ENCODE data around the gene MERTK.

The MERTK gene

DNA sequence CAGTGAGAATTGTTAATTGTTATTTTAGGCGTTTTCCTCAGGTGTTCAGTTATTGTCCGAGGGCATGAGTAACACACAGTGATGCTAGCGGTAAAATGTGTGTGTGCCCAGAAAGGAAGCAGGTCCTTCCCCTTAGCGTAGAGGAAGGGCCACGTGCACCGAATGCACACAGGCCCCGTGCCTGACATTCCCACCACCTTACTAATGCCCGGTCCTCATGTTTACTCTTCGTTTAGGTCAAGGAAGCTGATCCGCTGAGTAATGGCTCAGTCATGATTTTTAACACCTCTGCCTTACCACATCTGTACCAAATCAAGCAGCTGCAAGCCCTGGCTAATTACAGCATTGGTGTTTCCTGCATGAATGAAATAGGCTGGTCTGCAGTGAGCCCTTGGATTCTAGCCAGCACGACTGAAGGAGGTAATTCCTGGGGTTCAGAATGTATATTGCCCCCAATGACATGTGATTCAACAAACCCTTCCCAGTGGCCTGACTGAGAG lies 76.7 kb downstream of the MERTK start:
- Histone ChIP-seq H3K4me2 (no peak overlapping the region), H3K27me3 (no peaks in the 10 kb centered on the region), H3K9ac (no peak overlapping the region), H3K27ac (no peak overlapping the region), H3K9me3 (peaks cover 12% of the 10 kb centered on the region), H3K4me3 (no peak overlapping the region), H4K20me1 (no peaks in the 10 kb centered on the region), H3K36me3 (no peaks in the 10 kb centered on the region), H3K4me1 (peaks cover 15% of the 10 kb centered on the region)
- no peak for TF ChIP-seq Cebpa-rat (IDR thresholded peaks at IDR 0.05)

DNA sequence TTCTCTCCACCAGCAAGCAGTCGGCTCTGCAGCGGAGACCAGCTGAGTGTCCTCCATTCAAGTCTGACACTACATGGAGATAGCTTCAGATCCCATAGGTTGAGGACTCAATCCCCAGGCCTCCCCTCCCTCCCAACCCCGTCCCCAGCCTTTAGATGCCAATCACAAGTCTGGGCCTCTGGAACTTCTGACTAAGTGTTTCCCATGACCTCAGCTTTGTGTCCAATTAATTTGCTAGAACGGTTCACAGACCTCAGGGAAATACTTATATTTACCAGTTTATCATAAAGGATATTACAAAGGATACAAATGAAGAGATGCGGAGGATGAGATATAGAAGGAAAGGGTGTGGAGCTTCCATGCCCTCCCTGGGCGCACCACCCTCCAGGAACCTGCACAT lies 77.4 kb downstream of the MERTK start:
- Histone ChIP-seq H3K9me3 (peaks cover 12% of the 10 kb centered on the region), H3K27me3 (no peaks in the 10 kb centered on the region), H3K4me3 (no peak overlapping the region), H3K4me1 (peaks cover 15% of the 10 kb centered on the region), H3K27ac (no peak overlapping the region), H4K20me1 (no peaks in the 10 kb centered on the region), H3K9ac (no peak overlapping the region), H3K36me3 (no peaks in the 10 kb centered on the region), H3K4me2 (no peak overlapping the region)
- TF ChIP-seq Cebpa-rat (IDR thresholded peaks at IDR 0.05): no peak

DNA sequence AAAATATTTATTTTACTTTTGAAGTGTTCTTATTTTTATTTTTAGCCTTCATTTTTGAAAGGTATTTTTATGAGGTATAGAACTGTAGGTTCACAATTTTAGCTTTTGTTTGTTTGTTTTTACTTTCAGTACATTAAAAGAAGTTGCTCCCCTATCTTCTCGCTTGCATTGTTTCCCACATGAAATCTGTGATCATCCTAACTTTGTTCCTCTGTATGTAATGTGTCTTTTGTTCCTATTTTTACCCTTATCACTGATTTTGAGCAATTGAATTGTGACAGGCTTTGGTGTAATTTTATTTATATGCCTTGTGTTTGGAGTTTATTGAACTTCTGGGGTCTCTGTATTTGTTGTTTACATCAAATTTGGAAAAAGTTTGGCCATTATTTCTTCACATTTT lies 78.8 kb downstream of the MERTK start:
- Histone ChIP-seq H3K4me3 (no peak overlapping the region), H3K9ac (no peak overlapping the region), H3K27me3 (no peaks in the 10 kb centered on the region), H3K27ac (no peak overlapping the region), H3K4me2 (no peak overlapping the region), H3K36me3 (no peaks in the 10 kb centered on the region), H4K20me1 (no peaks in the 10 kb centered on the region), H3K9me3 (peaks cover 12% of the 10 kb centered on the region), H3K4me1 (peaks cover 15% of the 10 kb centered on the region)
- TF ChIP-seq Cebpa-rat (IDR thresholded peaks at IDR 0.05): no peak

DNA sequence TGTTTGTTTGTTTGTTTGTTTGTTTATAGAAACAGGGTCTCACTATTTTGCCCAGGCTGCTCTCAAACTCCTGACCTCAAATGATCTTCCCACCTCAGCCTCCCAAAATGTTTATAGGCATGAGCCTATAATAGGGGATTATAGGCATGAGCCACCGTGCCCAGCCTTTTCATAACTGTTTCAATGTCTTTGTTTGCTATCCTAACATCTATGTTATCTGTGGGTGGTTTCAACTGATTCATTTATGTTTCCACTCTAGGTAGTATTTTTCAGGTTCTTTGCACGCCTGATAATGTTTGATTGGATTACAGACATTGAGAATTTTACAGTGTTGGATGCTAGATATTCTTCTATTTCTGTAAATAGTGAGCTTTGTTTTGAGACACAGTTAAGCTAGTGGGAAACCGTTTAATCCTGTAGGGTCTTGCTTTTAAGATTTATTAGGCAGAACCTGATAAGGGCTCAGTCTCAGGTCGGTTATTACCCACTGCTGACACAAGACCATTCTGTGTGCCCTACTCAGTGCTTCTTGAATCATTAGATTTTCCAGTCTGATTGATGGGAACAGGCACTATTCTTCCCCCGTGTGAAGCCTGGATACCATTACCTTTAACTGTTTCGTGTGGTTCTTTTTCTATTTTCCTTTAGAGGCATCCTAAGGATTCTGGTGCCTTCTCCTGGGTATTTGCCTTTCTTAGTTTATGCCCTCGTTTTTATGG lies 80.2 kb downstream of the MERTK start:
- Histone ChIP-seq H3K36me3 (no peaks in the 10 kb centered on the region), H3K4me3 (no peak overlapping the region), H3K27me3 (no peaks in the 10 kb centered on the region), H3K4me2 (no peak overlapping the region), H4K20me1 (no peaks in the 10 kb centered on the region), H3K27ac (no peak overlapping the region), H3K4me1 (peaks cover 5% of the 10 kb centered on the region), H3K9ac (no peak overlapping the region), H3K9me3 (peaks cover 12% of the 10 kb centered on the region)
- TF ChIP-seq Cebpa-rat (IDR thresholded peaks at IDR 0.05): no peak

DNA sequence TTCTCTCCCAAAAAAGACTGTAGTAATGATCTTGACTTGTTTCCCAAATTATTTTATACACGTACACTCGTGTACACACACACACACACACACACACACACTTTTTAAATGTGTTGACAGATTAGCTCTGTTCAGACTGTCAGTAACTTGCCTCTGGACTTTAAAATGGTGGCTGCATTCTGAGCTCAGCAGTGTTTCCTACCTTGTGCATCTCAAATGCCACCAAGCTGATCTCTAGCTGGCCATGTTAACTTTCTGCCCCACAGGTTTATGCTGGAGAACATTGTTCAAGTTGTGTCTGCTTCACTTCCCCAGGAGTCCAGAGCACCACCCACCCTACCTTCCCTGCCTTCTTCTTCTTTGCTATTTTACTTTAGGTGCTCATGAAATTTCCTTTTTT lies 83.3 kb downstream of the MERTK start:
- H3K9ac ChIP-seq: no peak overlapping the region
- no peaks in the 10 kb centered on the region for H3K4me1 ChIP-seq
- H3K36me3 ChIP-seq: no peaks in the 10 kb centered on the region
- TF ChIP-seq Cebpa-rat (IDR thresholded peaks at IDR 0.05): no peak
- no peak overlapping the region for H3K4me3 ChIP-seq
- H3K4me2 ChIP-seq: no peak overlapping the region
- H3K27me3 ChIP-seq: no peaks in the 10 kb centered on the region
- H3K27ac ChIP-seq: no peak overlapping the region
- no peaks in the 10 kb centered on the region for H4K20me1 ChIP-seq
- peaks cover 12% of the 10 kb centered on the region for H3K9me3 ChIP-seq

DNA sequence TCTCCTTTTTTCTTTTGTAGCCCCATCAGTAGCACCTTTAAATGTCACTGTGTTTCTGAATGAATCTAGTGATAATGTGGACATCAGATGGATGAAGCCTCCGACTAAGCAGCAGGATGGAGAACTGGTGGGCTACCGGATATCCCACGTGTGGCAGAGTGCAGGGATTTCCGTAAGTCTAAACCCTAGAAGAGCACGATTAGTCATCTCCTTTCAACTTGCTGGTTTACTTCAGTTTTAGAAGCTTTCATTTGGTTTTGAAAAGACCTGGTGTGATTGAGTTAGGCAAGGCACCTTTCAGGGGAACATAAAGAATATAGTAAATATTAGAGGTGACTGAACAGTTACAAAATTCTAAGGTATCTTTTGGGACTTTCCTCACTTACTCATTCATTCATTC lies 84.4 kb downstream of the MERTK start:
- no peak overlapping the region for H3K27ac ChIP-seq
- no peak for TF ChIP-seq Cebpa-rat (IDR thresholded peaks at IDR 0.05)

DNA sequence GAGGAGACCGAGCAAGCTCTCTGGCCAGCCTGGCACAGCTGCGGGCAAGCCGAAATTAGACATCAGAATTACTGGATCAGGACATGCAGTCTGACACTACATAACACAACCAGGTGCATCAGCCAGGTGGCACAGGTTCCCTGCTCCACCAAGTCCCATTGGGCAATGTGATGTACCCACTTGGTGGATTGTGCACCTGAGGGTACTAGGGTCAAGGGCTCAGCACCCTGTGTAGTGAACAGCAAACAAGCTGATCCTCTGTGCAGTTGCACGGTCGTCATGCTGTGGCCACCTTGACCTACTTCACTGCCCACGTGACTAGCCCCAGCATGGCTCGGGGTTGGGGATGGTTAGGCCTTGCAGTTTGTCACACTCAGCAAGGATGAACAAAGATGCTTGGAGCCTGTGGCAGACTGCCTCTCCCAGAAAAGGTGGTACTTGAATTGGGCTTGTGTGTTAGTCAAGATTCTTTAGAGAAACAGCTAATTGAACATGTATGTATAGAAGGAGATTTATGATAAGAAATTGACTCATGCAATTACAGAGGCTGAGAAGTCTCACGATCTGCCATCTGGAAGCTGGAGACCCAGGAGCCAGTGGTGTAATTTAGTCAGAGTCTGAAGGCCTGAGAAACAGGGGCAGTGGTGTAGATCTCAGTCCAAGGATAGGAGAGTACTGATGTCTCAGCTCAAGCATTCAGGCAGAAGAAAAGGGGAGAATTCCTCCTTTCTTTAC lies 85.2 kb downstream of the MERTK start:
- no peak overlapping the region for H3K9ac ChIP-seq
- H4K20me1 ChIP-seq: no peaks in the 10 kb centered on the region
- no peaks in the 10 kb centered on the region for H3K9me3 ChIP-seq
- H3K4me2 ChIP-seq: no peak overlapping the region
- H3K27me3 ChIP-seq: no peaks in the 10 kb centered on the region
- H3K27ac ChIP-seq: no peak overlapping the region
- H3K36me3 ChIP-seq: no peaks in the 10 kb centered on the region
- TF ChIP-seq Cebpa-rat (IDR thresholded peaks at IDR 0.05): no peak
- H3K4me1 ChIP-seq: no peaks in the 10 kb centered on the region
- no peak overlapping the region for H3K4me3 ChIP-seq

More for the DNA sequence above, 84.4 kb downstream of the MERTK start:
- no peaks in the 10 kb centered on the region for H3K4me1 ChIP-seq
- H4K20me1 ChIP-seq: no peaks in the 10 kb centered on the region
- H3K9me3 ChIP-seq: peaks cover 4% of the 10 kb centered on the region
- H3K9ac ChIP-seq: no peak overlapping the region
- no peak overlapping the region for H3K4me3 ChIP-seq
- no peaks in the 10 kb centered on the region for H3K36me3 ChIP-seq
- no peak overlapping the region for H3K4me2 ChIP-seq
- H3K27me3 ChIP-seq: no peaks in the 10 kb centered on the region

DNA sequence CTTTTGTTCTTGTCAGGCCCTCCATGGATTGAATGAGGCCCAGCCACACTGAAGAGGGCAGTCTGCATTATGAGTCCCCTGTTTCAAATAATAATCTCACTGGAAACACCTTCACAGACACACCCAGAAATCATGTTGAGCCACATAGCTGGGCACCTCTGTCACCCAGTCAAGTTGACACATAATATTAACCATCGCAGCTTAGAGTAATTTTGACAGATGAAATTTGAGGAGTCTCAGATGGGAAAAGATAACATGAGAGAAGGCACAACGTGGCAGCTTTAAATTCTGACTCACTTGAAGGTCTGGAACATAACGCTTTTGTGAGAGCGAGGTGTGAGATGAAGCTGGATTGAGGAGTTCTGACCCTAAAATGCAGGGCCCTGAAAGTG lies 85.8 kb downstream of the MERTK start:
- no peak overlapping the region for H3K9ac ChIP-seq
- H3K4me1 ChIP-seq: no peaks in the 10 kb centered on the region
- H4K20me1 ChIP-seq: no peaks in the 10 kb centered on the region
- no peak for TF ChIP-seq Cebpa-rat (IDR thresholded peaks at IDR 0.05)
- H3K27me3 ChIP-seq: no peaks in the 10 kb centered on the region
- H3K4me3 ChIP-seq: no peak overlapping the region
- no peaks in the 10 kb centered on the region for H3K36me3 ChIP-seq
- H3K9me3 ChIP-seq: no peaks in the 10 kb centered on the region
- H3K4me2 ChIP-seq: no peak overlapping the region
- no peak overlapping the region for H3K27ac ChIP-seq

DNA sequence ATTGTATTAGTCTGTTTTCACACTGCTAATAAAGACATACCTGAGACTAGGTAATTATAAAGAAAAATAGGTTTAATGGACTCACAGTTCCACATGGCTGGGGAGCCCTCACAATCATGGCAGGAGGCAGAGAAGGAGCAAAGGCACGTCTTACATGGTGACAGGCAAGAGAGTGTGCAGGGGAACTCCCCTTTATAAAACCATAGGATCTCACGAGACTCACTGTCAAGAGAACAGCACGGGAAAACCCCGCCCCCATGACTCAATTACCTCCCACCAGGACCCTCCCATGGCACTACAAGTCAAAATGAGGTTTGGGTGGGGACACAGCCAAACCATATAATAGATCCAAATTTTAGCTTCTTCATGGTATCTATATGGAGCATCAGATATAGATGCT lies 87.1 kb downstream of the MERTK start:
- H4K20me1 ChIP-seq: no peaks in the 10 kb centered on the region
- TF ChIP-seq Cebpa-rat (IDR thresholded peaks at IDR 0.05): no peak
- H3K4me3 ChIP-seq: no peak overlapping the region
- H3K27ac ChIP-seq: no peak overlapping the region
- no peaks in the 10 kb centered on the region for H3K27me3 ChIP-seq
- no peak overlapping the region for H3K4me2 ChIP-seq
- H3K4me1 ChIP-seq: no peaks in the 10 kb centered on the region
- H3K9ac ChIP-seq: no peak overlapping the region
- no peaks in the 10 kb centered on the region for H3K36me3 ChIP-seq
- H3K9me3 ChIP-seq: no peaks in the 10 kb centered on the region

DNA sequence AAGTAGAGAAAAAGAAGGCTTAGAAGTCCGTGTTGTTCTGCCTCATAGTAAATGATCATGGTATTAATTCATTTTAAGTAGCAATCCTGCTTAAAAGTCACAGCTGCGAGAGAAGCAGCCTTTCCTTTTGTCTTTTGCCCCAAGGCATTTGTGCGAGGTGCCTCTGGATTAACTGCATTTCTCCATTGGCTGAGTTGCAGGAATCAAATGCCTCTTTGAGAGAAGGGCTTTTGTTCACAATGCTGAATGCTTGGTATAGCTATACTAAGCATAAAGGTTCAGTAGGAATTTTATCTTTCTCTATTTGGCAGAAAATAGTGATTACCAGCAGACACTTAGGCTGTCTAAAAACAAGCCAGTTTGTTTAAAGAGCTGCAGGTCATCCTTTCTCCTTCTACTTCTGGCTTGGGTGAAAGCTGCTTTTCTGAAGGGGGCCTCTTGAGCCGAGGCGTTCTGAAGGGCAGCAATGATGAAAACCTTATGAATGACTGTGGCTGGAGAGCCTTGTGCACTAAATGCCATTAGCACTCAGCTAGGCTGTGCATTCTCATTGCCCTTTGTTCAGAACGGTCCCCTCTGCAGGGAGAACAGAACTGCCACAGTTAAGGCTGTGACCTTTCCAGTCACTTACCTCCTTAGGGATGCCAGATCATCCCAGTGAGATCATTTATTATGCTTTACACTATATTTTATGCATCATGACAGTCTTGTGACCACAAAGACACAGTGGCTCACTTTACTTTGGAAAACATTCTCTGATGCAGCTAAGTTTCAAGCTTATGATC lies 87.9 kb downstream of the MERTK start:
- TF ChIP-seq Cebpa-rat (IDR thresholded peaks at IDR 0.05): no peak
- Histone ChIP-seq H3K27me3 (no peaks in the 10 kb centered on the region), H3K9me3 (no peaks in the 10 kb centered on the region), H3K27ac (no peak overlapping the region), H3K4me2 (no peak overlapping the region), H3K4me1 (no peaks in the 10 kb centered on the region), H3K4me3 (no peak overlapping the region), H3K9ac (no peak overlapping the region), H4K20me1 (no peaks in the 10 kb centered on the region), H3K36me3 (no peaks in the 10 kb centered on the region)

All from BLaER1 (cell line).